HL-60 (cell line): ENCODE results near the gene UCN2.

Source experiments
- SPI1 ChIP-seq: IDR thresholded peaks from 2 replicates; pipeline ENCODE4 v1.6.1; 2012; ENCODE audit warnings: low read depth, mild to moderate bottlenecking, borderline replicate concordance
- TF ChIP-seq, protein P1 (sequence below): IDR thresholded peaks from one replicate; pipeline ENCODE4 v1.5.1; 2011; ENCODE audit warnings: low read length, control low read depth, inconsistent platforms; ENCODE audit not compliant: insufficient read depth

DNA sequence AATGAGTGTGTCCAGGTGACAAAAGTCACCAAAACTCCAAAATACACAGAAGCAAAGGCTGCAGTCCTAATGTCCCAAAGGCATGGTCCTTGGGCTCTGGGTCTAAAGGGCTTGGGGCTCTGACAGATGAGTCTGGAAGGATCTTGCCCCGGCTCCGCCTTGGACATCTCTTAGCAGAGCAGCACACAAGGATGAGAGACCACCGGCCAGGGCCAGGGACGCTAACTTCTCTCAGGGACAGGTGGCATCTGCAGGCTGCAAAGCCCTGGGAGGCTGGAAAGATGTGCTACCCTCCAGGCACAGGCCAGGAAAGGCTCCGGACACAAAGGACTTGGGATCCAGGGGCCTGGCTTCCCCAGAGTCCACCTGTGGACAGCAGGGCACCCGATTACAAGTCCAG, 45.5 kb downstream of the UCN2 start:
- TF ChIP-seq, protein P1, sequence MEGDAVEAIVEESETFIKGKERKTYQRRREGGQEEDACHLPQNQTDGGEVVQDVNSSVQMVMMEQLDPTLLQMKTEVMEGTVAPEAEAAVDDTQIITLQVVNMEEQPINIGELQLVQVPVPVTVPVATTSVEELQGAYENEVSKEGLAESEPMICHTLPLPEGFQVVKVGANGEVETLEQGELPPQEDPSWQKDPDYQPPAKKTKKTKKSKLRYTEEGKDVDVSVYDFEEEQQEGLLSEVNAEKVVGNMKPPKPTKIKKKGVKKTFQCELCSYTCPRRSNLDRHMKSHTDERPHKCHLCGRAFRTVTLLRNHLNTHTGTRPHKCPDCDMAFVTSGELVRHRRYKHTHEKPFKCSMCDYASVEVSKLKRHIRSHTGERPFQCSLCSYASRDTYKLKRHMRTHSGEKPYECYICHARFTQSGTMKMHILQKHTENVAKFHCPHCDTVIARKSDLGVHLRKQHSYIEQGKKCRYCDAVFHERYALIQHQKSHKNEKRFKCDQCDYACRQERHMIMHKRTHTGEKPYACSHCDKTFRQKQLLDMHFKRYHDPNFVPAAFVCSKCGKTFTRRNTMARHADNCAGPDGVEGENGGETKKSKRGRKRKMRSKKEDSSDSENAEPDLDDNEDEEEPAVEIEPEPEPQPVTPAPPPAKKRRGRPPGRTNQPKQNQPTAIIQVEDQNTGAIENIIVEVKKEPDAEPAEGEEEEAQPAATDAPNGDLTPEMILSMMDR = no peak
- no peak for TF ChIP-seq SPI1
